Epithelial cell of esophagus (primary cell): ENCODE data around the gene SPON2.

Source experiments
- DNase-seq: peaks from one replicate; pipeline ENCODE4 v3.0.0; 2010; ENCODE audit warnings: low read depth
- H3K4me3 ChIP-seq: 2 replicates; pipeline ENCODE4 v1.5.1; 2011; ENCODE audit warnings: mild to moderate bottlenecking, low read length, control low read depth
- TF ChIP-seq, protein P1 (sequence below): IDR thresholded peaks from 2 replicates; pipeline ENCODE4 v1.5.1; 2011; ENCODE audit warnings: low read depth, mild to moderate bottlenecking, low read length, control low read depth, inconsistent platforms; ENCODE audit not compliant: insufficient read depth; ENCODE audit errors: missing control alignments

SPON2 gene

DNA sequence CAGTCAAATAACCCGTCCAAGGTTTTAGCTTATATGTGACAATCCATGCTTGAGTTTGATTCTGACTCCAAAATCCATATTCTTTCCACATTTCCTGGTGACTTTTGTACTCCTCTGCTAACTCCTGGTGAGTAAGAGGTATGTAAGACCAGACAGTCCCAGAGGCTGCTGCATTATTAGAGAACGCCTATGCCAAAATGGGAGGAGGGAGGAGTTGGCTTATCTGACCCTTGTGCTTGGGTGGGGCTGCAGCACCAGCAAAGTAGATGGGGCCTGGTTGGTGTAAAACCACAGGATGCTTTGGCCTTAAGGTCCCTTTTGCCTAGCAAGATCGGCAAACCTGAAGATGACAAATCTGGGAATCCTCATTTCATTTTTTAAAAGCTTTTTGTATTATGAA lies 49.9 kb downstream of the SPON2 start:
- TF ChIP-seq, protein P1, sequence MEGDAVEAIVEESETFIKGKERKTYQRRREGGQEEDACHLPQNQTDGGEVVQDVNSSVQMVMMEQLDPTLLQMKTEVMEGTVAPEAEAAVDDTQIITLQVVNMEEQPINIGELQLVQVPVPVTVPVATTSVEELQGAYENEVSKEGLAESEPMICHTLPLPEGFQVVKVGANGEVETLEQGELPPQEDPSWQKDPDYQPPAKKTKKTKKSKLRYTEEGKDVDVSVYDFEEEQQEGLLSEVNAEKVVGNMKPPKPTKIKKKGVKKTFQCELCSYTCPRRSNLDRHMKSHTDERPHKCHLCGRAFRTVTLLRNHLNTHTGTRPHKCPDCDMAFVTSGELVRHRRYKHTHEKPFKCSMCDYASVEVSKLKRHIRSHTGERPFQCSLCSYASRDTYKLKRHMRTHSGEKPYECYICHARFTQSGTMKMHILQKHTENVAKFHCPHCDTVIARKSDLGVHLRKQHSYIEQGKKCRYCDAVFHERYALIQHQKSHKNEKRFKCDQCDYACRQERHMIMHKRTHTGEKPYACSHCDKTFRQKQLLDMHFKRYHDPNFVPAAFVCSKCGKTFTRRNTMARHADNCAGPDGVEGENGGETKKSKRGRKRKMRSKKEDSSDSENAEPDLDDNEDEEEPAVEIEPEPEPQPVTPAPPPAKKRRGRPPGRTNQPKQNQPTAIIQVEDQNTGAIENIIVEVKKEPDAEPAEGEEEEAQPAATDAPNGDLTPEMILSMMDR, result no peak
- no peak for DNase-seq
- no peak overlapping the region for H3K4me3 ChIP-seq
